DND-41 (cell line): ENCODE measurements around the gene GTF3C1.

ENCODE experiments used
- ATAC-seq: fragments of 200-7000 bp; cut with Tn5 transposase; 3 replicates; pipeline ENCODE4 v1.9.1; 2021; ENCODE audit warnings: low read depth; ENCODE audit not compliant: insufficient read depth
- DNase-seq: peaks from one replicate; pipeline ENCODE4 v3.0.0-alpha.2; 2020
- H2AFZ ChIP-seq: 2 replicates; pipeline ENCODE4 v1.6.0; 2012; ENCODE audit warnings: low read depth, low read length
- H3K27ac ChIP-seq: 2 replicates; pipeline ENCODE4 v1.5.1; 2012; ENCODE audit warnings: low read length, inconsistent platforms
- H3K27me3 ChIP-seq: fragments of 200-600 bp; sonication (generic); 2 replicates; pipeline ENCODE4 v1.6.0; 2012; ENCODE audit warnings: low read length, mild to moderate bottlenecking, inconsistent platforms; ENCODE audit not compliant: insufficient read depth, poor library complexity
- H3K36me3 ChIP-seq: 2 replicates; pipeline ENCODE4 v1.5.1; 2012; ENCODE audit warnings: low read length, inconsistent platforms; ENCODE audit not compliant: insufficient read depth
- H3K4me1 ChIP-seq: 2 replicates; pipeline ENCODE4 v1.5.1; 2012; ENCODE audit warnings: mild to moderate bottlenecking, low read length; ENCODE audit not compliant: insufficient read depth
- H3K4me2 ChIP-seq: 2 replicates; pipeline ENCODE4 v1.6.0; 2012; ENCODE audit warnings: mild to moderate bottlenecking, moderate library complexity, low read length, inconsistent platforms; ENCODE audit not compliant: insufficient read depth
- H3K4me3 ChIP-seq, 2 experiments: fragments of 200-600 bp in 1 of 2; shearing (Covaris generic) in 1 of 2; 2 replicates each; pipeline ENCODE4 v1.5.1; 2012 to 2016; ENCODE audit warnings: inconsistent platforms in 2 of 2, low read length in 2 of 2, mild to moderate bottlenecking in 2 of 2, low read depth in 1 of 2, moderate library complexity in 1 of 2
- H3K79me2 ChIP-seq: 2 replicates; pipeline ENCODE4 v1.6.0; 2012; ENCODE audit warnings: low read length, inconsistent platforms; ENCODE audit not compliant: insufficient read depth
- H3K9ac ChIP-seq: 2 replicates; pipeline ENCODE4 v1.6.0; 2012; ENCODE audit warnings: low read depth, mild to moderate bottlenecking, inconsistent platforms, low read length, moderate library complexity
- H3K9me3 ChIP-seq: 2 replicates; pipeline ENCODE4 v1.5.1; 2012; ENCODE audit warnings: low read length, moderate library complexity, mild to moderate bottlenecking, inconsistent platforms; ENCODE audit not compliant: insufficient read depth, severe bottlenecking
- H4K20me1 ChIP-seq: 2 replicates; pipeline ENCODE4 v1.6.0; 2012; ENCODE audit warnings: low read length; ENCODE audit not compliant: insufficient read depth
- CTCF ChIP-seq: IDR thresholded peaks from 2 replicates; pipeline ENCODE4 v1.5.1; 2012; ENCODE audit warnings: borderline replicate concordance, low read length, moderate library complexity, mild to moderate bottlenecking; ENCODE audit not compliant: poor library complexity, severe bottlenecking; ENCODE audit errors: extremely low read depth
- EZH2 ChIP-seq: IDR thresholded peaks from 3 replicates; pipeline ENCODE4 v1.6.1; 2012; ENCODE audit warnings: borderline replicate concordance, low read depth, mild to moderate bottlenecking, moderate library complexity, low read length, inconsistent platforms; ENCODE audit not compliant: severe bottlenecking

Gene GTF3C1

GRCh38 chr16:27511657-27512448, 37.9 kb downstream of the GTF3C1 start:
- Histone ChIP-seq H3K27me3 (no peaks in the 10 kb centered on the region), H3K36me3 (peaks cover 66% of the 10 kb centered on the region), H3K4me3 (no peak overlapping the region), H3K9me3 (no peaks in the 10 kb centered on the region), H3K27ac (no peak overlapping the region), H3K4me1 (no peaks in the 10 kb centered on the region), H3K4me2 (no peak overlapping the region), H3K9ac (no peak overlapping the region), H4K20me1 (peaks cover 10% of the 10 kb centered on the region; the same call in 1 of the 2 replicates), H3K79me2 (no peaks in the 10 kb centered on the region), H2AFZ (no peak overlapping the region)
- TF ChIP-seq CTCF, result no peak
- no peak for TF ChIP-seq EZH2
- no peak for ATAC-seq
- DNase-seq, result no peak

- Histone ChIP-seq H4K20me1 (no peaks in the 10 kb centered on the region), H2AFZ (no peak overlapping the region), H3K4me2 (no peak overlapping the region), H3K36me3 (peaks cover 86% of the 10 kb centered on the region), H3K4me1 (no peaks in the 10 kb centered on the region), H3K27ac (no peak overlapping the region), H3K4me3 (no peak overlapping the region), H3K9me3 (no peaks in the 10 kb centered on the region), H3K27me3 (no peaks in the 10 kb centered on the region), H3K79me2 (no peaks in the 10 kb centered on the region), H3K9ac (no peak overlapping the region)
- DNase-seq, result no peak
- no peak for ATAC-seq
- TF ChIP-seq CTCF (no peak), EZH2 (no peak)
Measured at GRCh38 chr16:27508476-27508875, 41.2 kb downstream of the GTF3C1 start.

- Histone ChIP-seq H3K9me3 (no peaks in the 10 kb centered on the region), H3K79me2 (no peaks in the 10 kb centered on the region), H3K4me1 (no peaks in the 10 kb centered on the region), H3K9ac (no peak overlapping the region), H3K4me3 (no peak overlapping the region), H2AFZ (no peak overlapping the region), H3K4me2 (no peak overlapping the region), H3K27me3 (no peaks in the 10 kb centered on the region), H4K20me1 (no peaks in the 10 kb centered on the region), H3K27ac (no peak overlapping the region), H3K36me3 (peaks cover 90% of the 10 kb centered on the region)
- DNase-seq (no peak), ATAC-seq (no peak)
- TF ChIP-seq CTCF, result no peak
- TF ChIP-seq EZH2, result no peak
Measured at GRCh38 chr16:27506771-27507170, 42.9 kb downstream of the GTF3C1 start.
